GM23338 (cell line): ENCODE results near the gene NIF3L1. TPM values are rescaled to one million over a fixed set of nuclear protein-coding genes. Genes with fewer than 3 reads are reported as not detected.

Experiments used
- ATAC-seq: fragments of 200-7000 bp; cut with Tn5 transposase; 3 replicates; pipeline ENCODE4 v1.9.1; 2020
- DNase-seq: peaks from one replicate; pipeline ENCODE4 v3.0.0-alpha.2; 2015; ENCODE audit warnings: low spot score
- H2AFZ ChIP-seq: fragments of 200-600 bp; sonication (generic); 2 replicates; pipeline ENCODE4 v1.8.0; 2016; ENCODE audit warnings: antibody characterized with exemption, mild to moderate bottlenecking, moderate library complexity
- H3F3A ChIP-seq: fragments of 200-600 bp; sonication (generic); replicated peaks from 2 replicates; pipeline ENCODE4 v1.8.0; 2017; ENCODE audit warnings: antibody characterized with exemption, mixed run types, low read depth
- H3K27ac ChIP-seq: fragments of 200-600 bp; sonication (generic); 2 replicates; pipeline ENCODE4 v1.6.1; 2016; ENCODE audit warnings: low read depth
- H3K27me3 ChIP-seq: fragments of 200-600 bp; sonication (generic); 2 replicates; pipeline ENCODE4 v1.8.0; 2016; ENCODE audit warnings: mild to moderate bottlenecking, mixed run types, moderate library complexity; ENCODE audit not compliant: insufficient read depth
- H3K36me3 ChIP-seq: fragments of 200-600 bp; sonication (generic); 2 replicates; pipeline ENCODE4 v1.8.0; 2016; ENCODE audit warnings: mild to moderate bottlenecking; ENCODE audit not compliant: insufficient read depth
- H3K4me1 ChIP-seq: fragments of 200-600 bp; sonication (generic); 2 replicates; pipeline ENCODE4 v1.8.0; 2016; ENCODE audit warnings: mild to moderate bottlenecking, moderate library complexity; ENCODE audit not compliant: insufficient read depth
- H3K4me2 ChIP-seq: fragments of 200-600 bp; sonication (generic); 2 replicates; pipeline ENCODE4 v1.7.1; 2017; ENCODE audit warnings: mixed run types
- H3K4me3 ChIP-seq: fragments of 200-600 bp; sonication (generic); 2 replicates; pipeline ENCODE4 v1.6.1; 2016; ENCODE audit warnings: mixed run types
- H3K79me2 ChIP-seq: fragments of 200-600 bp; sonication (generic); replicated peaks from 2 replicates; pipeline ENCODE4 v1.8.0; 2017; ENCODE audit warnings: mild to moderate bottlenecking; ENCODE audit not compliant: insufficient read depth
- H3K9me2 ChIP-seq: fragments of 200-600 bp; sonication (generic); 2 replicates; pipeline ENCODE4 v1.8.0; 2017; ENCODE audit not compliant: insufficient read depth
- H4K20me1 ChIP-seq: fragments of 200-600 bp; sonication (generic); replicated peaks from 2 replicates; pipeline ENCODE4 v1.8.0; 2017; ENCODE audit warnings: mild to moderate bottlenecking; ENCODE audit not compliant: insufficient read depth
- H3K27ac Mint-ChIP-seq: 2 replicates; pipeline ENCODE4 v1.8.0; 2020; ENCODE audit warnings: inconsistent platforms, mild to moderate bottlenecking, moderate library complexity, mixed read lengths
- H3K27me3 Mint-ChIP-seq: 3 replicates; pipeline ENCODE4 v1.8.0; 2022; ENCODE audit warnings: low read depth, mild to moderate bottlenecking, moderate library complexity, mixed read lengths, inconsistent platforms; ENCODE audit not compliant: insufficient read depth, poor library complexity
- H3K36me3 Mint-ChIP-seq: 3 replicates; pipeline ENCODE4 v1.8.0; 2021; ENCODE audit warnings: low read depth, mild to moderate bottlenecking, inconsistent platforms, moderate library complexity, mixed read lengths
- H3K4me1 Mint-ChIP-seq: 3 replicates; pipeline ENCODE4 v1.8.0; 2020; ENCODE audit warnings: mild to moderate bottlenecking, inconsistent platforms, mixed read lengths
- H3K4me3 Mint-ChIP-seq: 3 replicates; pipeline ENCODE4 v1.8.0; 2021; ENCODE audit warnings: moderate library complexity, mild to moderate bottlenecking, inconsistent platforms, mixed read lengths
- H3K9me3 Mint-ChIP-seq: 3 replicates; pipeline ENCODE4 v1.8.0; 2020; ENCODE audit warnings: moderate library complexity, mild to moderate bottlenecking, inconsistent platforms, mixed read lengths
- CREB1 ChIP-seq: fragments of 250-450 bp; sonication (Bioruptor Pico); IDR thresholded peaks from 2 replicates; pipeline ENCODE4 v1.5.0; 2020; ENCODE audit warnings: low read depth, mild to moderate bottlenecking, moderate library complexity
- CTCF ChIP-seq, 2 experiments: fragments of 200-600 bp in 1 of 2; sonication (generic) in 1 of 2; conservative IDR thresholded peaks; 2 replicates each; pipeline versions ENCODE4 v1.5.1 to v1.6.1; 2016 to 2017; ENCODE audit warnings: antibody characterized with exemption in 2 of 2, low read depth in 2 of 2, mild to moderate bottlenecking in 2 of 2, moderate library complexity in 1 of 2
- ETS1 ChIP-seq: IDR thresholded peaks from 2 replicates; pipeline ENCODE4 v1.6.1; 2016; ENCODE audit warnings: antibody characterized with exemption
- EZH2 ChIP-seq: fragments of 200-600 bp; sonication (generic); IDR thresholded peaks from one replicate; pipeline ENCODE4 v1.8.0; 2017; ENCODE audit warnings: antibody characterized with exemption, mild to moderate bottlenecking, low read depth; ENCODE audit not compliant: unreplicated experiment
- EZH2phosphoT487 ChIP-seq: fragments of 200-600 bp; sonication (generic); IDR thresholded peaks from one replicate; pipeline ENCODE4 v1.8.1; 2018; ENCODE audit warnings: antibody characterized with exemption; ENCODE audit not compliant: unreplicated experiment
- JUNB ChIP-seq: IDR thresholded peaks from one replicate; pipeline ENCODE4 v1.6.1; 2016; ENCODE audit warnings: antibody characterized with exemption; ENCODE audit not compliant: unreplicated experiment
- NANOG ChIP-seq: IDR thresholded peaks from 2 replicates; pipeline ENCODE4 v1.6.1; 2016; ENCODE audit warnings: antibody characterized with exemption, borderline replicate concordance
- POLR2AphosphoS5 ChIP-seq: IDR thresholded peaks from 2 replicates; pipeline ENCODE4 v1.6.1; 2016; ENCODE audit warnings: antibody characterized with exemption, low read depth
- REST ChIP-seq: IDR thresholded peaks from one replicate; pipeline ENCODE4 v1.6.1; 2018; ENCODE audit warnings: antibody characterized with exemption; ENCODE audit not compliant: unreplicated experiment
- STAT1 ChIP-seq: IDR thresholded peaks from one replicate; pipeline ENCODE4 v1.6.1; 2016; ENCODE audit warnings: antibody characterized with exemption; ENCODE audit not compliant: unreplicated experiment
- ZNF114 ChIP-seq: fragments of 250-450 bp; sonication (Bioruptor Pico); IDR thresholded peaks from 2 replicates; pipeline ENCODE4 v1.5.0; 2020; ENCODE audit warnings: mild to moderate bottlenecking, moderate library complexity
- ZNF331 ChIP-seq: fragments of 250-450 bp; sonication (Bioruptor Pico); IDR thresholded peaks from 2 replicates; pipeline ENCODE4 v1.5.0; 2020; ENCODE audit warnings: low read depth, mild to moderate bottlenecking, moderate library complexity
- ZNF462 ChIP-seq: fragments of 250-450 bp; sonication (Bioruptor Pico); IDR thresholded peaks from 2 replicates; pipeline ENCODE4 v1.5.0; 2020; ENCODE audit warnings: mild to moderate bottlenecking, moderate library complexity
- polyA plus RNA-seq: library from polyadenylated mRNA; unstranded; fragments of >200 nt; fragmentation: Nextera tagmentation; extraction: Ambion mirVana; gene quantifications from 2 replicates; pipeline ENCODE4 v1.2.1, GENCODE V29; 2016
- total RNA-seq: library from RNA; depleted of rRNA; stranded (reverse); fragments of >200 nt; shearing (Covaris generic); gene quantifications from 2 replicates; pipeline ENCODE4 v1.2.3, GENCODE V29; 2014

The NIF3L1 gene
- total and polyA plus RNA-seq, 2 experiments from 2014 or later = 62.8 to 63.9 TPM

- H3K4me2 ChIP-seq = peak overlapping the region; percentile 78
- H4K20me1 ChIP-seq = peaks cover 14% of the 10 kb centered on the region
- H3K27ac ChIP-seq = no peak overlapping the region
- Mint-ChIP-seq H3K4me3 (peak overlapping the region; percentile 99), H3K27ac (peak overlapping the region; percentile 7), H3K9me3 (no peaks in the 10 kb centered on the region), H3K4me1 (peaks cover 17% of the 10 kb centered on the region), H3K27me3 (peaks cover 7% of the 10 kb centered on the region), H3K36me3 (peaks cover 52% of the 10 kb centered on the region)
- peak overlapping the region; percentile 85 for H3K4me3 ChIP-seq
- no peaks in the 10 kb centered on the region for H3K27me3 ChIP-seq
- peaks cover 67% of the 10 kb centered on the region for H3K79me2 ChIP-seq
- DNase-seq (peak; percentile 4), ATAC-seq (no peak)
- peaks cover 7% of the 10 kb centered on the region; the same call in 1 of the 2 replicates for H3F3A ChIP-seq
- no peak overlapping the region for H2AFZ ChIP-seq
- no peak for TF ChIP-seq ZNF462
- no peak for TF ChIP-seq ZNF114
- no peak for TF ChIP-seq JUNB
- no peak for TF ChIP-seq CREB1 (CRISPR knock-in tag)
- no peak for TF ChIP-seq EZH2phosphoT487
- no peak for TF ChIP-seq NANOG
- TF ChIP-seq ZNF331 (CRISPR knock-in tag) = no peak
- TF ChIP-seq REST = no peak
- no peak for TF ChIP-seq STAT1
- TF ChIP-seq ETS1 = no peak
- TF ChIP-seq CTCF (conservative IDR thresholded peaks at IDR 0.05; ENCODE audit: low read depth in 2 of 2) = no peak
- TF ChIP-seq POLR2AphosphoS5 = no peak
- TF ChIP-seq EZH2 = no peak
- peaks cover 39% of the 10 kb centered on the region for H3K36me3 ChIP-seq
- H3K4me1 ChIP-seq = peaks cover 18% of the 10 kb centered on the region
- no peaks in the 10 kb centered on the region for H3K9me2 ChIP-seq
Measured at GRCh38 chr2:200861617-200862155, 27.5 kb upstream of the NIF3L1 start.
